Transverse colon (tissue), 4 donors: ENCODE measurements around the gene FNDC4. TPM values are rescaled to one million over a fixed set of nuclear protein-coding genes. Genes with fewer than 3 reads are reported as not detected.

Source experiments
- DNase-seq: peaks from one replicate; pipeline ENCODE4 v3.0.0-alpha.2; 2019
- H3K27ac ChIP-seq, 4 donors: fragments of 200-600 bp; sonication (generic); 2 replicates each; pipeline ENCODE4 v1.5.1; 2016 to 2018; ENCODE audit warnings: inconsistent platforms in 4 of 4
- H3K27me3 ChIP-seq: fragments of 200-600 bp; sonication (generic); 2 replicates; pipeline ENCODE4 v1.5.1; 2017; ENCODE audit warnings: inconsistent platforms
- H3K36me3 ChIP-seq, 4 donors: fragments of 200-600 bp; sonication (generic); 2 replicates each; pipeline ENCODE4 v1.5.1; 2017 to 2019; ENCODE audit warnings: inconsistent platforms in 4 of 4
- H3K4me1 ChIP-seq, 4 donors: fragments of 200-600 bp; sonication (generic); 2 replicates each; pipeline ENCODE4 v1.5.1; 2017 to 2020; ENCODE audit warnings: inconsistent platforms in 4 of 4
- H3K4me3 ChIP-seq, 4 donors: fragments of 200-600 bp; sonication (generic); 1 replicate in 1 of 4; 2 replicates in 3 of 4; pipeline versions ENCODE4 v1.5.1 to v1.6.1; 2017 to 2019; ENCODE audit warnings: inconsistent platforms in 4 of 4
- H3K9me3 ChIP-seq, 2 donors: fragments of 200-600 bp; sonication (generic); 2 replicates each; pipeline ENCODE4 v1.5.1; 2017 to 2019; ENCODE audit warnings: inconsistent platforms in 2 of 2
- CTCF ChIP-seq, 5 experiments: fragments of 200-600 bp in 3 of 5; fragments of 450-650 bp in 2 of 5; sonication (generic) in 3 of 5; IDR thresholded peaks; 1 replicate in 2 of 5; 2 replicates in 3 of 5; pipeline ENCODE4 v1.5.1; 2016 to 2017; ENCODE audit warnings: antibody characterized with exemption in 5 of 5, inconsistent platforms in 3 of 5, mild to moderate bottlenecking in 2 of 5, moderate library complexity in 1 of 5
- EP300 ChIP-seq: sonication (generic); formaldehyde crosslinking; IDR thresholded peaks from one replicate; pipeline ENCODE4 v1.6.1; 2017; ENCODE audit warnings: antibody characterized with exemption, low read depth
- POLR2A ChIP-seq: fragments of 450-650 bp; IDR thresholded peaks from one replicate; pipeline ENCODE4 v1.6.1; 2016; ENCODE audit warnings: antibody characterized with exemption, mild to moderate bottlenecking, moderate library complexity
- POLR2AphosphoS5 ChIP-seq, 3 donors: sonication (generic); formaldehyde crosslinking; IDR thresholded peaks; one replicate each; pipeline ENCODE4 v1.6.1; 2016; ENCODE audit warnings: antibody characterized with exemption in 3 of 3
- WGBS, 2 donors: methylation state at CpG; one replicate each; pipeline ENCODE4 v1.1.5; 2018; ENCODE audit warnings: low coverage in 1 of 2; 5-methylcytosine and 5-hydroxymethylcytosine counted together
- in situ Hi-C, 4 donors: fragments of 200-750 bp; cut with MboI; loops; one replicate each; pipeline versions ENCODE4 v1.15.0 to v1.15.1; 2017; ENCODE audit warnings: low sequenced_read_pairs in 3 of 4, low pct_ligation_motif_present in 1 of 4, low pct_unique_long_range_greater_than_20kb in 1 of 4
- intact Hi-C: fragments of 100-400 bp; cut with DNase I; formaldehyde crosslinking; loops from one replicate; pipeline ENCODE4 v1.15.1; 2023; ENCODE audit warnings: low total_unique reads
- total RNA-seq, 4 donors: library from RNA; depleted of rRNA; stranded (reverse); fragments of >200 nt; gene quantifications; one replicate each; pipeline ENCODE4 v1.1.0, GENCODE V29; 2016

FNDC4 gene
- total RNA-seq, 4 donors from 2014 or later = 0.80 to 8.2 (median 2.5) TPM

GRCh38 chr2:27502142-27502541 lies 7.1 kb upstream of the FNDC4 start:
- Histone ChIP-seq H3K27me3 (no peaks in the 10 kb centered on the region), H3K4me1 (no peaks in the 10 kb centered on the region), H3K36me3 (no peaks in the 10 kb centered on the region), H3K27ac (no peak overlapping the region), H3K9me3 (no peaks in the 10 kb centered on the region), H3K4me3 (no peak overlapping the region)
- DNase-seq = no peak
- in situ Hi-C loops (no loop called here), intact Hi-C loops (no loop called here)
- WGBS, 2 donors = 87 to 95% methylated on average over 4 of the region's 4 CpGs
- TF ChIP-seq CTCF (IDR thresholded peaks at IDR 0.05) (no peak), POLR2AphosphoS5 (IDR thresholded peaks at IDR 0.05) (no peak), POLR2A (no peak), EP300 (no peak)

- TF ChIP-seq POLR2AphosphoS5 (IDR thresholded peaks at IDR 0.05) = no peak
- TF ChIP-seq CTCF (IDR thresholded peaks at IDR 0.05) = no peak
- TF ChIP-seq EP300 = no peak
- no peak for TF ChIP-seq POLR2A
- intact Hi-C loops (no loop called here), in situ Hi-C loops (no loop called here)
- DNase-seq = no peak
- H3K36me3 ChIP-seq = no peaks in the 10 kb centered on the region
- H3K4me1 ChIP-seq = peaks cover 0 to 5% (median 0%) of the 10 kb centered on the region in 4 donors
- no peak overlapping the region for H3K27ac ChIP-seq
- no peak overlapping the region for H3K4me3 ChIP-seq
- H3K9me3 ChIP-seq = no peaks in the 10 kb centered on the region
- peaks cover 7% of the 10 kb centered on the region for H3K27me3 ChIP-seq
Measured at GRCh38 chr2:27501042-27501441, 6.0 kb upstream of the FNDC4 start.

GRCh38 chr2:27498975-27499374 lies 4.0 kb upstream of the FNDC4 start:
- H3K4me3 ChIP-seq = no peak overlapping the region
- H3K27me3 ChIP-seq = peaks cover 25% of the 10 kb centered on the region
- H3K4me1 ChIP-seq = peaks cover 0 to 9% (median 4%) of the 10 kb centered on the region in 4 donors
- intact Hi-C loops = no loop called here
- in situ Hi-C loops = no loop called here
- no peaks in the 10 kb centered on the region for H3K9me3 ChIP-seq
- no peak for DNase-seq
- WGBS, 2 donors = 81 to 86% methylated on average over 3 of the region's 3 CpGs
- no peaks in the 10 kb centered on the region for H3K36me3 ChIP-seq
- H3K27ac ChIP-seq = no peak overlapping the region
- TF ChIP-seq POLR2A (no peak), EP300 (no peak), CTCF (IDR thresholded peaks at IDR 0.05) (no peak), POLR2AphosphoS5 (IDR thresholded peaks at IDR 0.05) (no peak)

GRCh38 chr2:27497288-27497627 lies 2.3 kb upstream of the FNDC4 start:
- in situ Hi-C loops (no loop called here), intact Hi-C loops (no loop called here)
- Histone ChIP-seq H3K36me3 (no peaks in the 10 kb centered on the region), H3K27ac (no peak overlapping the region), H3K27me3 (peaks cover 30% of the 10 kb centered on the region), H3K9me3 (no peaks in the 10 kb centered on the region), H3K4me1 (peaks cover 0 to 9% (median 4%) of the 10 kb centered on the region in 4 donors), H3K4me3 (no peak overlapping the region)
- DNase-seq = no peak
- 85% methylated on average over 4 of the region's 4 CpGs; no CpG with 5 or more reads in 1 of the 2 donors for WGBS, 2 donors
- TF ChIP-seq POLR2AphosphoS5 (IDR thresholded peaks at IDR 0.05) (no peak), CTCF (IDR thresholded peaks at IDR 0.05) (no peak), POLR2A (no peak), EP300 (no peak)
